Colonic mucosa (tissue), 4 donors: ENCODE data around the gene KDM6A. TPM values are rescaled to one million over a fixed set of nuclear protein-coding genes. Genes with fewer than 3 reads are reported as not detected.
A peak's percentile ranks its signal among the peaks of the same experiment; 100 is the strongest.
"Not testable (repeated sequence)": the region's sequence is repeated elsewhere in the genome, so short reads cannot be mapped to it uniquely, and the experiment has no call there.

Experiments used
- DNase-seq: peaks from one replicate; pipeline ENCODE4 v3.0.0-alpha.2; 2020
- H3K27ac ChIP-seq: fragments of 200-600 bp; one replicate; pipeline ENCODE4 v1.8.0; 2021
- H3K27me3 ChIP-seq: fragments of 200-600 bp; one replicate; pipeline ENCODE4 v1.8.0; 2021
- H3K36me3 ChIP-seq: fragments of 200-600 bp; one replicate; pipeline ENCODE4 v1.8.0; 2021
- H3K4me1 ChIP-seq: fragments of 200-600 bp; one replicate; pipeline ENCODE4 v1.8.0; 2021; ENCODE audit warnings: mild to moderate bottlenecking
- H3K4me3 ChIP-seq: fragments of 200-600 bp; one replicate; pipeline ENCODE4 v1.8.0; 2021
- H3K9ac ChIP-seq, 2 donors: one replicate each; pipeline ENCODE4 v1.7.0; 2013; ENCODE audit warnings: control low read depth in 2 of 2, low read depth in 2 of 2, low read length in 2 of 2
- H3K9me3 ChIP-seq: fragments of 200-600 bp; one replicate; pipeline ENCODE4 v1.8.0; 2021
- intact Hi-C: fragments of 100-400 bp; cut with DNase I; formaldehyde crosslinking; loops from one replicate; pipeline ENCODE4 v1.14.1; 2022
- total RNA-seq, 2 donors: library from RNA; stranded (reverse); fragmentation: NEBNext Ultra II Directional in 1 of 2; extraction: Animal tissue kit (Norgen Biotek cat#: 25700) in 1 of 2; gene quantifications; one replicate each; pipeline ENCODE4 v1.2.1, GENCODE V29; 2021
- TF ChIP-seq, protein P1 (sequence below): fragments of 200-600 bp; IDR thresholded peaks from one replicate; pipeline ENCODE4 v1.8.0; 2022; ENCODE audit warnings: antibody characterized with exemption, mild to moderate bottlenecking
- donor health status: healthy.
- donor health status: DM: no; HTN: no; CAD: no.
- donor health status: DM: no; HTN: no; CAD: no.

Gene KDM6A
- total RNA-seq: 10 to 100 TPM; 31.6 to 45.3 TPM

- peak within 1 kb of the TSS; percentile 93 for H3K4me3 ChIP-seq
- no peaks in the 10 kb centered on the region for H3K9me3 ChIP-seq
- peak within 1 kb of the TSS; percentile 99 for H3K27ac ChIP-seq
- no peaks in the 10 kb centered on the region for H3K27me3 ChIP-seq
- peaks cover 9% of the 10 kb centered on the region for H3K4me1 ChIP-seq
- intact Hi-C loops: loop anchor here (10.0 kb wide), 1 partner anchor 192 kb away; no protein-coding TSS in a partner anchor
- DNase-seq: peak; percentile 100
- TF ChIP-seq, protein P1, sequence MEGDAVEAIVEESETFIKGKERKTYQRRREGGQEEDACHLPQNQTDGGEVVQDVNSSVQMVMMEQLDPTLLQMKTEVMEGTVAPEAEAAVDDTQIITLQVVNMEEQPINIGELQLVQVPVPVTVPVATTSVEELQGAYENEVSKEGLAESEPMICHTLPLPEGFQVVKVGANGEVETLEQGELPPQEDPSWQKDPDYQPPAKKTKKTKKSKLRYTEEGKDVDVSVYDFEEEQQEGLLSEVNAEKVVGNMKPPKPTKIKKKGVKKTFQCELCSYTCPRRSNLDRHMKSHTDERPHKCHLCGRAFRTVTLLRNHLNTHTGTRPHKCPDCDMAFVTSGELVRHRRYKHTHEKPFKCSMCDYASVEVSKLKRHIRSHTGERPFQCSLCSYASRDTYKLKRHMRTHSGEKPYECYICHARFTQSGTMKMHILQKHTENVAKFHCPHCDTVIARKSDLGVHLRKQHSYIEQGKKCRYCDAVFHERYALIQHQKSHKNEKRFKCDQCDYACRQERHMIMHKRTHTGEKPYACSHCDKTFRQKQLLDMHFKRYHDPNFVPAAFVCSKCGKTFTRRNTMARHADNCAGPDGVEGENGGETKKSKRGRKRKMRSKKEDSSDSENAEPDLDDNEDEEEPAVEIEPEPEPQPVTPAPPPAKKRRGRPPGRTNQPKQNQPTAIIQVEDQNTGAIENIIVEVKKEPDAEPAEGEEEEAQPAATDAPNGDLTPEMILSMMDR: no peak
- no peaks in the 10 kb centered on the region for H3K36me3 ChIP-seq
- H3K9ac ChIP-seq: peak within 1 kb of the TSS; percentile 92 to 95
These were observed at the start of gene KDM6A for GRCh38 chrX:44872821-44873414. Gene KDM6A, plus strand, starts transcription at chrX:44873188. Its CDS starts 364 bp downstream, at chrX:44873552.

- H3K36me3 ChIP-seq, H3K27ac ChIP-seq, H3K27me3 ChIP-seq, DNase-seq, intact Hi-C loops, H3K4me3 ChIP-seq, H3K9ac ChIP-seq, H3K4me1 ChIP-seq, H3K9me3 ChIP-seq: not testable (repeated sequence)
These were observed 49.8 kb upstream of the KDM6A start for GRCh38 chrX:44823193-44823592.

DNA sequence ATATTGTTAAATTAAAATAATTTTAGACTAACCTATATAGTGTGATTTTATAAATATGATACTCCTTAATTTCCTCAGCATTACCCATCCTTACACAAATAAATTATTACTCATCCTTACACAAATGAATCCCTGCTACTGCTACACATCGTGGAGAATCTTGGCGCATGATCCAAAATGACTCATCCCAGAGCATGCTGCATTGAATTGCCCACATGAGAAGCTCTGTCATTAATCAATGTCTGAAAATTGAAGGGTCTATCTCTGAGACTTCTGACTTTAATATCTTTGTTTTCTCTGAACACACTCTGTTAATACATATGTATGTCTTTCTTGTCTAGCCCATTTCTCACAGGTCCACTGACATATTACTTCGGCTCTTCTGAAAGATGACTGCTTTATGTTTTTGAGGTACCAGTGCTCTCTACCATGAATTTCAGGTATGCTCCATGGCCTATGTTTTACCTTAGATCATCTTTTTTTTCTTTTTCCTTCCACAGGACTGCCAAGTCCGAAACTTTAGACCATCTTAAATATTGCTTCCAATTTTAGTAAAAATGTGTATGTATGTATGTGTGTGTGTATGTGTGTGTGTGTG lies 44.9 kb upstream of the KDM6A start:
- Histone ChIP-seq H3K9ac (no peak overlapping the region), H3K27ac (no peak overlapping the region), H3K4me1 (no peaks in the 10 kb centered on the region), H3K4me3 (no peak overlapping the region), H3K9me3 (no peaks in the 10 kb centered on the region), H3K36me3 (no peaks in the 10 kb centered on the region), H3K27me3 (no peaks in the 10 kb centered on the region)
- no peak for DNase-seq
- intact Hi-C loops: no loop called here
- TF ChIP-seq, protein P1: no peak

DNA sequence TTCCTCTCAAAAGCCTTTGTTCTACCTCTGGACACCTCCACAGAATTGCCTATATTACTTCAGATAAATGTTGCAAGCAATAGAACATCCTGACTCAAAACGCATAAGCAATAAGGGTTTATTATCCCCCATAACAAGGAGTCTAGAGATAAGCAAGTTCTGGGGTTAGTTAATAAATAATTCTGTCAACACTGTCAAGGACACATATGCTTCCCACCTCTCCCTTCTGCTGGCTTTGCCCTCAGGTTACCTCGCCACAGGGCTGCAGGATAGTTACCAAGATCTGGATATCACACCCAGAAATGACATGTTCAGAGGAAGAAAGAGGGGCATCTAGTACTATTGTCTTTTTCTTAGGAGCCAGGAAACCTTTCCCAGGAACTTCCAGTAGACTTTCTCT lies 43.2 kb upstream of the KDM6A start:
- Histone ChIP-seq H3K36me3 (no peaks in the 10 kb centered on the region), H3K4me1 (no peaks in the 10 kb centered on the region), H3K27me3 (no peaks in the 10 kb centered on the region), H3K4me3 (no peak overlapping the region), H3K9me3 (no peaks in the 10 kb centered on the region), H3K27ac (no peak overlapping the region), H3K9ac (no peak overlapping the region)
- peak; percentile 27 for DNase-seq
- TF ChIP-seq, protein P1: no peak
- intact Hi-C loops: no loop called here

DNA sequence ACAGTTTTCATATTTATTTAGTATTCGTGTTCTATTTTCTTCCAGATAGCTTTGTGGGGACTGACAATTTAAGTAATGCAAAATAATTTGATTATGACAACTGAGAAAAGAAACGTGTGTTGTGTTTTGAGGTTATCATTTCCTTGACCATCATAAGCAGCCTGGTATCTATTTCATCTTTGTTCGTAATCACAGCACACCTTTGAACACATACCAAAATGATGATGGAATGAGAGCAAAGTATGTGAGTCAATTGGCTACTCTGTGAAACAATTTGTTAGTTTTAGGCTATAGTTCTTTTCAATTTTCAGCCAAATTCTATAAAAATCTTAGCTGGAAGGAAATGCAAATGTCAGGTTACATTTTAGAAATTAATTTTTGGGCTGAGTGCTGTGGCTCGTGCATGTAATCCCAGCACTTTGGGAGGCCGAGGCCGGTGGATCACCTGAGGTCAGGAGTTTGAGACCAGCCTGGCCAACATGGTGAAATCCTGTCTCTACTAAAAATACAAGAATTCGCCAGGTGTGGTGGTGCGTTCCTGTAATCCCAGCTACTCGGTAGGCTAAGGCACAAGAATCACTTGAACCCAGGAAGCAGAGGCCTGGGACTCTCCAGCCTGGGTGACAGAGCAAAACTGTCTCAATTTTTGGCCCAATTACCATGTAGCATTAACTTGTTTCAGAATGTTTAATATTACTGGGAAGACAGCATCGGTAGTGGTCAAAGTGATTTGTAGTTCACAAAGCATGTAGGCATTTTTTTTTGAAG lies 30.3 kb upstream of the KDM6A start:
- TF ChIP-seq, protein P1: no peak
- Histone ChIP-seq H3K27me3 (no peaks in the 10 kb centered on the region), H3K36me3 (no peaks in the 10 kb centered on the region), H3K27ac (no peak overlapping the region), H3K9ac (no peak overlapping the region), H3K9me3 (no peaks in the 10 kb centered on the region), H3K4me1 (no peaks in the 10 kb centered on the region), H3K4me3 (no peak overlapping the region)
- intact Hi-C loops: no loop called here
- DNase-seq: no peak
